ENCODE data around the gene CDH2.
"Not testable (repeated sequence)": the region's sequence is repeated elsewhere in the genome, so short reads cannot be mapped to it uniquely, and the experiment has no call there.

CDH2 gene

GRCh38 chr18:27906189-27906588 lies 270.7 kb downstream of the CDH2 start:
- not testable (repeated sequence) for DNase-seq (ENCODE audit: low spot score)

GRCh38 chr18:27903906-27904305 lies 273.0 kb downstream of the CDH2 start:
- DNase-seq (ENCODE audit: low spot score): no peak

- no peak for DNase-seq (ENCODE audit: low spot score)
Measured at GRCh38 chr18:27901424-27902226, 275.3 kb downstream of the CDH2 start.
